Stimulated activated CD4-positive, alpha-beta T cell treated with anti-CD3 and anti-CD28 coated beads, Interleukin-15, amount 100 ng/mL, for 48 hours (primary cell): Measurements from ENCODE around the gene PUM1.
A peak's percentile ranks its signal among the peaks of the same experiment; 100 is the strongest.
"Not testable (repeated sequence)": the region's sequence is repeated elsewhere in the genome, so short reads cannot be mapped to it uniquely, and the experiment has no call there.

Source experiments
- DNase-seq, 2 donors: peaks; one replicate each; pipeline ENCODE4 v3.0.0-alpha.2; 2020; ENCODE audit warnings: low read depth in 2 of 2

The PUM1 gene

GRCh38 chr1:31065310-31066217 lies at the start of gene PUM1:
Gene PUM1, minus strand, starts transcription at chr1:31065717. Its CDS starts 6,151 bp downstream, at chr1:31059566.
- DNase-seq = peak; percentile 99

DNA sequence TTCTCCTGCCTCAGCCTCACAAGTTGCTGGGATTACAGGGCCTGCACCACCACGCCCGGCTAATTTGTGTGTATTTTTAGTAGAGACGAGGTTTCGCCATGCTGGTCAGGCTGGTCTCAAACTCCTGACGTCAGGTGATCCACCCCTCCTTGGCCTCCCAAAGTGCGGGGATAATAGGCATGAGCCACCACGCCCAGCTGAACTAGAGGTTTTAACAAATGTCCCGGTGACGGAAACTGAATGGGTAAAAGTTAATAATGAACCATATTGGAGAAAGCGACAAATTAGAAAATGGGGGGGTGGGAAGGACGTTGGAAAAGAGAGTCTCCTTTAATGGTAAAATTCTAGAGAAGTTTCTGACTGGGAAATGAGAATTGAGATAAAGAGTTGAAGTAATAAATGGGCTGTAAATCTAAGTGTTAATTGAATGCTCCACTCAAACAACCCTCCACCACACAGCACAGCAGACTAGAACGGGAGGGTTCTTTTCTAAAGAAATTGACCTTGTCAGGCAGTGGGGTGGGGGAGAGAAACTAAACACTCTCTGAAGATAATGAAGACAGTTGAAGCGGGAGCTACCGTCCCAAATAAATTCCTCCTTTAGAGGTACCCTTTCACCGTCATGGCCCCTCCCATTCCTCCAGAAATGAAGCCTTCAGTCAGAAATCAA lies 46.9 kb upstream of the PUM1 start:
- DNase-seq = no peak

- no peak for DNase-seq
These were observed 45.9 kb upstream of the PUM1 start for GRCh38 chr1:31111290-31111951.

- DNase-seq = no peak
These were observed 45.3 kb upstream of the PUM1 start for GRCh38 chr1:31110846-31111245.

DNA sequence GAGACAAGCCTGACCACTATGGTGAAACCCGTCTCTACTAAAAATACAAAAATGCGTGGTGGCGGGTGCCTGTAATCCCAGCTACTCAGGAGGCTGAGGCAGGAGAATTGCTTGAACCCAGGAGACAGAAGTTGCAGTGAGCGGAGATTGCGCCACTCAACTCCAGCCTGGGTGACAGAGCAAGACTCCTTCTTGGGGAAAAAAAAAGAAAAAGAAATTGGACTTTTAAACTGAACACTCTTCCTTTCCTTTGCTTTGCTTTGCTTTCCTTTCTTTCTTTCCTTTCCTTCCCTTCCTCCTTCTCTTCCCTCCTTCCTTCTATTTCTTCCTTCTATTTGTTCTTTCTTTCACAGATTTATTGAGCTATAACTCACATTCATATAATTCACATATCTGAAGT lies 43.3 kb upstream of the PUM1 start:
- no peak for DNase-seq

DNA sequence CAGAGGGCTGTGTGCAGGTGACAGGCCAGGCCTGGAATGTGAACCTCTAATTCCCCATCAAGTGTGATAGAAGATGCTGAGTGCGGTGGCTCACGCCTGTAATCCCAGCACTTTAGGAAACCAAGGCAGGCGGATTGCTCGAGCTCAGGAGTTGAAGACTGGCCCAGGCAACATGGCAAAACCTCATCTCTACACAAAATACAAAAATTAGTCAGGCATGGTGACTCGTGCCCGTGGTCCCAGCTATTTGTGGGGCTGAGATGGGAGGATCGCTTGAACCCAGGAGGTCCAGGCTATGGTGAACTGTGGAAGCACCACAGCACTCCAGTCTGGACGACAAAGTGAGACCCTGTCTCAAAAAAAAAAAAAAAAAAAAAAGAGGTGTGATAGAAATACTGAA lies 40.1 kb upstream of the PUM1 start:
- DNase-seq = no peak

DNA sequence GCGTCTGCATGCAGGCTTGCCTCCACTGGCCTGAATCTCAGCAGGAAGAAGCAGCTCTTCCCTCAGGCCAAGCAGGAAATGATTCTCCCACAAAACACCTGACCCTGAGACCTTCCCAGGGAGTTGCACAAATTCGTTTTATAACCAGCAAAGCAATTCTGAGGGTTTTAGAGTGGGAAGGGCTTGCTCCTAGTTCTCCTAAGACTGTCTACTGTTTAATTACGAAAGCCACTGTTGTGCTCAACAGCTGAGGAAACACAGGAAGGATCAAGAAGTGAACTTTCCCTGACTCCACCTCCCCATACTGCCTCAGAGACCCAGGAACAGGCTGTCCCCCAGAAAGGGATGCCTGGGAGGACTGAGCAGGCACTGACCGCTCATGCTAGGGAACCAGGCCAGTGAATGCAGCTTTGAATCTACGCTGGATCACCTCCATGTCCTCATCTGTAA lies 37.0 kb upstream of the PUM1 start:
- DNase-seq = no peak

DNA sequence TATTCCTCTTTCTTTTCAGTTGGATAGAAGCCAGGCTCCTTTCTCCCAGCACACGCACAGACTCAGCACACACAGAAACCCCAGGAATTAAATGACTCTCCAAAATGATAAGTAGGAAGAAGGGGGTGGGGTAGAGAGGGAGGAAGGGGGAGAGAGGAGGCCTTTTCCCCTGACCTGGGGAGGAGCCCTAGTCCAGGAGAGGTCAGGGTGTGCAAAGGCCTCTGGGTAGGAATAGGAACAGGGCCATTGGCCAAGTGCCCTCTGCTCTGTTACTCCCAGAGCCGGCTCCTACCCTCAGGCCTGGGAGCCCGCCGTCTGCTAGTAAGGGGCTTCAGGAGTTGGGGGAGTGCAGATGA lies 35.6 kb upstream of the PUM1 start:
- no peak for DNase-seq

DNA sequence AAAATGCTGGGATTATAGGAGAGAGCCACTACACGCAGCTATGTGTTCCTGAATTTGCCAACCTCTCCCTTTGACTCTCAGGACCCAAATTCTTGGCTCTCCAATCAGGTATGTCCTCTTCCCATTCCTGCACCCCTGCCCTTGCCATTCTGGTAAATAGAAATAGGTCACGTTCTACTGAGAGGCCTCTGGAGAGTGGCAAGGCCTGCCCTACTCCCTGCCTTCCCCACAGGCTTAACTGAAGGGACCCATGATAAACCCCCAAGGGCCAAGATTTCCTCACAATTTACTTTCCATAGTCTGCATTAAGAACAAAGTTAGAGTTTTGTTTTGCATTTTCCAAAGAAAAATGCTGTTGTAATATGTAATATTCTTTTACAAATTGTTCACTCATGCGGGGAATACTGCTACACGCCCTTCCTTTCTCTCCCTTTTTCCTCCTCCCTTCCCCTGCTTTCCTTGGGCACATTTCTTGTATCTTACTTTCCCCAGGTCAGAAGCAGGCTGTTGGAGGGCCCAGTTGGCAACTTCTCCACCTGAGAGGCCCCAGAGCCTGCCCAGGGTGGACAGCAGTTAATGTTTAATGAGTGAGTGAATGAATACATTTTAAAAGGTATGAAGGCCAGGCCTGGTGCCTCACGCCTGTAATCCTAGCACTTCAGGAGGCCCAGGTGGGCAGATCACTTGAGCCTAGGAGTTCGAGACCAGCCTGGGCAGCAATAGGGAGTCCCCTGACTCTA lies 33.9 kb upstream of the PUM1 start:
- no peak for DNase-seq

GRCh38 chr1:31095985-31096384 lies 30.5 kb upstream of the PUM1 start:
- DNase-seq = no peak

GRCh38 chr1:31095298-31095981 lies 29.9 kb upstream of the PUM1 start:
- no peak for DNase-seq

DNA sequence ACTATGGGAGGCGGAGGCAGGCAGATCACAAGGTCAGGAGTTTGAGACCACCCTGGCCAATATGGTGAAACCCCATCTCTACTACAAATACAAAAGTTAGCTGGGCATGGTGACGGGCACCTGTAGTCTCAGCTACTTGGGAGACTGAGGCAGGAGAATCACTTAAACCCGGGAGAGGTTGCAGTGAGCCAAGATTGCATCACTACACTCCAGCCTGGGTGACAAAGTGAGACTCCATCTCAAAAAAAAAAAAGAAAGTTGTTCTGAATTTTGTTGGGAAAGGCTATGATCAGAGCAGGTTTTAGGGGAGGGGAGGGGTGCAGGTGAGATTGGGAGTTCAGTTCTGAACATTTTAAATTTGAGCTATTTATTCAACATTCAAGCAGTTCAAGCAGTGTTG lies 22.6 kb upstream of the PUM1 start:
- DNase-seq = not testable (repeated sequence)

DNA sequence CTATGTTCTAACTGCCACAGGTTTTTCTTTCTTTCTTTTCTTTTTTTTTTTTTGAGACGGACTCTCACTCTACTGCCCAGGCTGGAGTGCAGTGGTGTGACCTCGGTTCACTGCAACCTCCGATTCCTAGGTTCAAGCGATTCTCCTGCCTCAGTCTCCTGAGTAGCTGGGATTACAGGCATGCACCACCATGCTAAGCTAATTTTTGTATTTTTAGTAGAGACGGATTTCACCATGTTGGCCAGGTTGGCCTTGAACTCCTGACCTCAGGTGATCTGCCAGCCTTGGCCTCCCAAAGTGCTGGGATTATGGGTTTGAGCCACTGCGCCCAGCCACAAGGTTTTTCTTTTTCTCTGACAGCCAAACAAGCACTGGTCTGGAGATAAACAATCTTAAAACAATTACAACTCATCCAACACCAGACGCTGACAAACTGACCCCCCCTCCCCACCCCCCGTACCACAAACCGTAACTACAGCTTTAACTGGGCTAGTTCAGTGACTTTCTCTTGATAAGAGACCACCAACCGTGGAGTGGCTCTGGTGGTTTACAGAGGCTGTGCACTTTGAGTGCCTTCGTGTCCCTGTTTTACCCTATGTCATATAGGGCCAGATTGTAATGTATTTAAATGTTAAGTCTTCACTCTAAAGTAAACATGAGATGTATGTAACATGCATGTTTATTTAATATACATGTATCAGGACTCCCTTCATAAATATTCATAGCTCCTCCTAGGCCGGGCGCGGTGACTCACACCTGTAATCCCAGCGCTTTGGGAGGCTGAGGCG lies 19.5 kb upstream of the PUM1 start:
- no peak for DNase-seq

DNA sequence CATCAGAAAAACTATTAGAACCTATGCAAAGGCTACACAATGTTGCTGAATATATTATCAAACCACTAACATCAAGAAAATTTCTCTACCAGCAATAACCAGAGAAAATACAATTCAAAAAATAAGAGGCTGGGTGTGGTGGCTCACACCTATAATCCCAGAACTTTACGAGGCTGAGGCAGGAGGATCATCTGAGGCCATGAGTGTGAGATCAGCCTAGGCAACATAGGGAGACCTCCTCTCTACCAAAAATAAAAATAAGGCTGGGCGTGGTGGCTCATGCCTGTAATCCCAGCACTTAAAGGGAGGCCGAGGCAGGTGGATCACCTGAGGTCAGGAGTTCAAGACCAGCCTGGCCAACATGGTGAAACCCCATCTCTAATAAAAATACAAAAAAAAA lies 16.9 kb upstream of the PUM1 start:
- DNase-seq = no peak

- no peak for DNase-seq
These were observed 7.5 kb upstream of the PUM1 start for GRCh38 chr1:31073044-31073443.

- DNase-seq = no peak
These were observed 6.8 kb upstream of the PUM1 start for GRCh38 chr1:31072304-31072746.

DNA sequence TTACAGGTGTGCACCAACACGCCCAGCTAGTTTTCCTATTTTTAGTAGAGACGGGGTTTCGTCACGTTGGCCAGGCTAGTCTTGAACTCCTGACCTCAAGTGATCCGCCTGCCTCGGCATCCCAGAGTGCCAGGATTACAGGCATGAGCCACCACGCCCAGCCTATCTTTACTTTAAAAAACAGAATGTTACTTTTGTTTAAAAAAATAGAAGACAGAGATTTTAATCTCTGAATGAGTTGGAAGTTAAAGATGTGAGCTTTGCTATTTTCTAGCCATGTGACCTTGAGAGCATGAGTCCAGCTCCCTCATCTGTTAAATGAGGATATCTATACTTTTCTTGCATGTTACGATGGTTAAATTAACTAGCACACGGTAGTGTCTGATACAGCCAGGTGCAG lies 3.9 kb upstream of the PUM1 start:
- DNase-seq = no peak

GRCh38 chr1:31064718-31065309 lies 703 bp downstream of the PUM1 start:
- no peak for DNase-seq

DNA sequence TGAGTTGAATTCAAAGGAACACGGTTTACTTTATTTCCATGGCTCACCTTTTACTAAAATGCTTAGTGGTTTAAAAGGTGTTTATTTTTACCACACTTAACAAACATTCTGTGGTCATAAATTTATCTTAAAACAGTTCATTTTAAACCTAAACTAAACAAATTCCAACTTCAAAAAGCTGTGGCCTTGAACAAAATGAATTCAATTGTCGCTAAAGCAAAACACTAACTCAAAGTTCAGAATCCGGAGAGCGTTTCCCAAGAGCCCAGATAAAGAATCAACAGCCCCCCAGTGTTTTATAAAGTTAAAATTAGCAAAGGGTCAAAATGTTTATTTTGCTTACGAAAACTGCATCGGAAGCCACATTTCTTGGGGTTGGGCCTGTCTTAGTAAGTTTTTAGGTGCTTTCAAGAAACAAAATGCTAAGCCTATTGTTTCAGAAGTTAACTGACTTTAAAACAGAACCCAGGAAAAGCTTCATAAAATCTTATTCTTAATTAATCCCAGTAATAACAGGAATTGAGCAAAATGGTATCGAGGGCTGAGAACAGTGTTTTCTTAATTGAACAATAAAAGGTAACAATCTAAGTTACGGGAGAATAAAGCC lies 1.3 kb downstream of the PUM1 start:
- no peak for DNase-seq

- no peak for DNase-seq
These were observed 1.9 kb downstream of the PUM1 start for GRCh38 chr1:31063631-31064030.
